Vagina (tissue), 2 donors: Measurements from ENCODE around the gene CEP19.

Experiments
- CTCF ChIP-seq, 3 experiments: fragments of 450-650 bp in 2 of 3; fragments of 200-600 bp in 1 of 3; sonication (generic) in 1 of 3; IDR thresholded peaks; one replicate each; pipeline ENCODE4 v1.5.1; 2017 to 2019; ENCODE audit warnings: antibody characterized with exemption in 3 of 3, mild to moderate bottlenecking in 2 of 3, moderate library complexity in 2 of 3
- POLR2A ChIP-seq, 2 donors: fragments of 450-650 bp; IDR thresholded peaks; one replicate each; pipeline ENCODE4 v1.6.1; 2017; ENCODE audit warnings: antibody characterized with exemption in 2 of 2, mild to moderate bottlenecking in 2 of 2, moderate library complexity in 2 of 2
- POLR2AphosphoS5 ChIP-seq, 2 donors: sonication (generic); formaldehyde crosslinking; IDR thresholded peaks; one replicate each; pipeline ENCODE4 v1.9.0; 2017; ENCODE audit warnings: antibody characterized with exemption in 2 of 2, mild to moderate bottlenecking in 2 of 2, low read depth in 1 of 2; ENCODE audit not compliant: insufficient read depth in 1 of 2

GRCh38 chr3:196677353-196677752 lies 34.7 kb downstream of the CEP19 start:
- TF ChIP-seq POLR2AphosphoS5 (IDR thresholded peaks at IDR 0.05; ENCODE audit: insufficient read depth in 1 of 2, low read depth in 1 of 2) (no peak), CTCF (IDR thresholded peaks at IDR 0.05) (no peak), POLR2A (IDR thresholded peaks at IDR 0.05) (no peak)
